Esophagus squamous epithelium (tissue), 5 donors: ENCODE data around the gene NEO1. TPM values are rescaled to one million over a fixed set of nuclear protein-coding genes. Genes with fewer than 3 reads are reported as not detected.

Experiments used
- DNase-seq: peaks from one replicate; lab custom pipeline; 2025; lab: John Stamatoyannopoulos, UW
- H3K27ac ChIP-seq, 4 donors: fragments of 200-600 bp; sonication (generic); one replicate each; pipeline ENCODE4 v1.5.1; 2016 to 2019; ENCODE audit warnings: mild to moderate bottlenecking in 1 of 4
- H3K27me3 ChIP-seq, 4 donors: fragments of 200-600 bp; sonication (generic); 1 replicate in 3 of 4; 2 replicates in 1 of 4; pipeline versions ENCODE4 v1.5.1 to v1.6.0; 2017 to 2021; ENCODE audit warnings: antibody characterized with exemption in 1 of 4
- H3K36me3 ChIP-seq, 3 donors: fragments of 200-600 bp; sonication (generic); one replicate each; pipeline ENCODE4 v1.5.1; 2016 to 2019
- H3K4me1 ChIP-seq, 3 donors: fragments of 200-600 bp; sonication (generic); one replicate each; pipeline ENCODE4 v1.5.1; 2017 to 2019
- H3K4me3 ChIP-seq, 4 donors: fragments of 200-600 bp; sonication (generic); 1 replicate in 3 of 4; 2 replicates in 1 of 4; pipeline ENCODE4 v1.5.1; 2016 to 2019; ENCODE audit warnings: mild to moderate bottlenecking in 2 of 4, moderate library complexity in 1 of 4
- H3K9me3 ChIP-seq, 3 donors: fragments of 200-600 bp; sonication (generic); one replicate each; pipeline ENCODE4 v1.5.1; 2016 to 2019
- CTCF ChIP-seq, 6 experiments: fragments of 450-650 bp in 4 of 6; fragments of 200-600 bp in 2 of 6; sonication (generic) in 2 of 6; IDR thresholded peaks; one replicate each; pipeline ENCODE4 v1.5.1; 2016 to 2019; ENCODE audit warnings: antibody characterized with exemption in 6 of 6, mild to moderate bottlenecking in 4 of 6, moderate library complexity in 4 of 6
- POLR2A ChIP-seq, 4 donors: fragments of 450-650 bp; IDR thresholded peaks; one replicate each; pipeline ENCODE4 v1.6.1; 2017; ENCODE audit warnings: antibody characterized with exemption in 4 of 4, mild to moderate bottlenecking in 4 of 4, moderate library complexity in 3 of 4
- WGBS, 2 donors: methylation state at CpG; one replicate each; pipeline ENCODE4 v1.1.5; 2018; 5-methylcytosine and 5-hydroxymethylcytosine counted together
- intact Hi-C: fragments of 100-400 bp; cut with DNase I; formaldehyde crosslinking; loops from one replicate; pipeline ENCODE4 v1.15.0; 2022
- total RNA-seq, 4 donors: library from RNA; depleted of rRNA; stranded (reverse); fragments of >200 nt; gene quantifications; one replicate each; pipeline ENCODE4 v1.1.0, GENCODE V29; 2016
- donor health status: DM: yes; HTN: yes; CAD: no.

Gene NEO1
- total RNA-seq, 4 donors from 2014 or later: 9.2 to 32.0 (median 15.0) TPM

DNA sequence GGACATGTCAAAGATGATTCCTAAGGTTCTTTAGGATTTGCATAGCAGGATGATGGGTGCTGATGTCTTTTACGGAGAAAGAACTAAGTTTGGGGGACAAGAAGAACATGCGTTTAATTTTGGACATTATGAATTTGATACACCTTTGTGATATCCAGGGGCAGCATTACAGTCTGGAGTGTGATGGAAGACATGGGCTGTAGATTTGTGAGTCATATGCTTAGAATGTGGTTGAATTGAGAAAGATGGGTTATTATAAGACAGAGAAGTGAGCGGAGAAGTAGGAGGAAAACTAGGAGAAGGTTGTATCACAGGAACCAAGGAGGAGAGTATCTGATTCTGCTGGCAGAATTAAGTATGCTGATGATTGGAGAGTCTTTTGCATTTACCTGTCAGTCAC lies 20.6 kb downstream of the NEO1 start:
- H3K27me3 ChIP-seq: peaks cover 0 to 4% (median 0%) of the 10 kb centered on the region in 4 donors
- H3K27ac ChIP-seq: no peak overlapping the region
- no peaks in the 10 kb centered on the region for H3K9me3 ChIP-seq
- no peaks in the 10 kb centered on the region for H3K36me3 ChIP-seq
- H3K4me1 ChIP-seq: peaks cover 0 to 25% (median 12%) of the 10 kb centered on the region in 3 donors
- intact Hi-C loops: no loop called here
- DNase-seq: no peak
- H3K4me3 ChIP-seq: no peak overlapping the region
- 85 to 91% methylated on average over 3 of the region's 3 CpGs for WGBS, 2 donors
- TF ChIP-seq CTCF (IDR thresholded peaks at IDR 0.05) (no peak), POLR2A (IDR thresholded peaks at IDR 0.05) (no peak)

GRCh38 chr15:73074241-73074640 lies 22.0 kb downstream of the NEO1 start:
- H3K27me3 ChIP-seq: peaks cover 0 to 4% (median 0%) of the 10 kb centered on the region in 4 donors
- peaks cover 4 to 38% (median 18%) of the 10 kb centered on the region in 3 donors for H3K4me1 ChIP-seq
- 35 to 38% methylated on average over 4 of the region's 4 CpGs for WGBS, 2 donors

GRCh38 chr15:73075160-73075859 lies 23.0 kb downstream of the NEO1 start:
- no peak overlapping the region for H3K4me3 ChIP-seq
- WGBS, 2 donors: 25 to 26% methylated on average over 4 of the region's 4 CpGs
- peaks cover 0 to 4% (median 0%) of the 10 kb centered on the region in 4 donors for H3K27me3 ChIP-seq
- TF ChIP-seq POLR2A (IDR thresholded peaks at IDR 0.05) (no peak), CTCF (IDR thresholded peaks at IDR 0.05) (no peak)
- H3K4me1 ChIP-seq: peaks cover 4 to 38% (median 18%) of the 10 kb centered on the region in 3 donors
- H3K27ac ChIP-seq: peak overlapping the region in 1 of 4 donors; percentile 13
- DNase-seq: no peak
- intact Hi-C loops: no loop called here
- H3K36me3 ChIP-seq: no peaks in the 10 kb centered on the region
- no peaks in the 10 kb centered on the region for H3K9me3 ChIP-seq

More at GRCh38 chr15:73074241-73074640, 22.0 kb downstream of the NEO1 start:
- DNase-seq: no peak
- Histone ChIP-seq H3K27ac (no peak overlapping the region), H3K9me3 (no peaks in the 10 kb centered on the region), H3K36me3 (no peaks in the 10 kb centered on the region), H3K4me3 (no peak overlapping the region)
- intact Hi-C loops: no loop called here
- TF ChIP-seq CTCF (IDR thresholded peaks at IDR 0.05) (no peak), POLR2A (IDR thresholded peaks at IDR 0.05) (no peak)

- no peak overlapping the region for H3K4me3 ChIP-seq
These were observed 26.0 kb downstream of the NEO1 start for GRCh38 chr15:73078291-73078690.

More at GRCh38 chr15:73078291-73078690, 26.0 kb downstream of the NEO1 start:
- no peaks in the 10 kb centered on the region for H3K9me3 ChIP-seq
- TF ChIP-seq POLR2A (IDR thresholded peaks at IDR 0.05) (no peak), CTCF (IDR thresholded peaks at IDR 0.05) (no peak)
- 67 to 82% methylated on average over 4 of the region's 4 CpGs for WGBS, 2 donors
- peaks cover 4 to 38% (median 18%) of the 10 kb centered on the region in 3 donors for H3K4me1 ChIP-seq
- H3K27ac ChIP-seq: no peak overlapping the region
- DNase-seq: no peak
- no peaks in the 10 kb centered on the region for H3K27me3 ChIP-seq
- H3K36me3 ChIP-seq: no peaks in the 10 kb centered on the region
- intact Hi-C loops: no loop called here
